ENCODE results near the gene PIK3C3.

DNA sequence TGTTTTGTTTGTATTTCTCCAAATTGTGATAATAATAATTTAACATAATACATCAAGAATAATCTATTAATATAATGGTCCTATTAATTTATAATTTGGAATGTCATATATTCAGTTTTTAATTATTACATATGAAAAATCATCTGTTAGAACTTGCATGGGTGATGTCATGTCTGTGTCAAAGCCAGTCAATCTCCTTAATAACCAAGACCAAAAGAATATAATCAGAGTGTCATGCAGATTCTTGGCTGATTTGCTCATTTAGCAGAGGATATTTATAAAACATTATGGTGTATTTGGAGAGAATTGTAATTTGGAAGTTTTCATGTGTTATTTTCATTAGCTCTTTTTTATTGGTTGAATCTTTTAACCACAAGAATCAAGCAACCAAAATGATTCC, 96.4 kb downstream of the PIK3C3 start:
- TF ChIP-seq CTCF (conservative IDR thresholded peaks at IDR 0.05; ENCODE audit: low read depth, low read length) (no peak), EZH2 (IDR thresholded peaks at IDR 0.05; ENCODE audit: borderline replicate concordance, low read depth, low read length, poor library complexity, severe bottlenecking) (no peak)

Measured in A673 (cell line).